Non-pigmented ciliary epithelial cell (primary cell): ENCODE data around the gene COQ2.
"Not testable (repeated sequence)": the region's sequence is repeated elsewhere in the genome, so short reads cannot be mapped to it uniquely, and the experiment has no call there.

Experiments used
- DNase-seq: peaks from one replicate; pipeline ENCODE4 v3.0.0-alpha.2; 2010; ENCODE audit warnings: low read depth

Gene COQ2

DNA sequence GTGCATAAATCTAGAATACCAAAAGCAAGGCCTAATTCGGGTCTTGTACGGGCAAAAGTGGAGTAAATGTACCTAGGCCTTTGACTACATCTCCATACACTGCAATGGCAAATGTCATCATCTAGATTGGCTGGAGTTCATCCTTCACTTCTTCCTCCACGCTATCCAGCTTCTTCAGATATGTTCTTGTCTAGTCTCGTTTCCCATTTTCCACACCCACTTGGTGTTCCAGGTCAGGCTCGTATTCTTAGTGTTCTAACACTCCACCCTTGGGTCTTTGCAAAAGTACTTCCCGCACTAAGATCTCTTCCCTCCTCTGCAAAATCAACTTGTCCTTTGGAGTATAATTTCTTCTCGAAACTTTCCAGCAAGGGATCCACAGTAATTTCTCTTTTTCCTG, 1.4 kb downstream of the COQ2 start:
- DNase-seq: no peak

DNA sequence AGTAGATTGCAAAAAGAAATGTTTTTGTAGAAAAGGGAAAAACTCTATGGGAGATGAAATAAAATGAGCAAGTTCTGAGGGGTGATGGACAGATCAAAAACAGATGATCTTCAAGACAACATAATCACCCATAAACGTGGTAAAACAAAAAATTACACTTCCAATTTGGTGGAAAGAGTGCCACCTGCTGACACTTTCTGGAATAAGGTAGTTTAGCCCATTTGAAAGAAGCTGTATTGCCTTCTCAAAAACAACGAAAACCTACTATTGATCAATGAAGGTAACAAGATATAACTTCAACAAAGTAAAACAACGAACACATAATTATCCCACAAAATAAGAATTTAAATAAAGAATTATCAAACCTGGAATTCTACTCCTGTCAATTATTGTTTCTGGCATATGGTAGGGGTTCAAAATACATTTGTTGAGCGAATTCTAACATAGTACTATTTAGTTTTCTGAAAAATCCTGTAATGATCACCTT, 2.5 kb downstream of the COQ2 start:
- no peak for DNase-seq

DNA sequence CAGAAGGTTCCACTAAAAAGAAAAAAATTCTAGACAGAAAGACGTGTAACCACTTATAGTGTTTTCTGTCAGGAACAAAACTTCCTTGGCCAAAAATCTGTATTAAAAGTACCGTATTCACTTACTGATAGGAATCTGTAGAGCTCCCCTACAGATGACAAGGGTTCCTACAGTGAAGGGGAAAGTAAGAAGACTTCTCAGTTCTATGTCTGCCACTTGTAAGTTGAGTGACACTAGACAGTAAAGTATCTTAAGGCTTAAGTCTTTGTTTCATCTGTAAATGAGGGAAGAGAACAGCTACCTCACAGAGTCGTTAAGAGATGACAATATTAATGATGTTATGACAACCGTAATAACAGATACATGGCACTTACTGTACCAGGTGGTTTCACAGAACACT, 3.3 kb downstream of the COQ2 start:
- DNase-seq: no peak

DNA sequence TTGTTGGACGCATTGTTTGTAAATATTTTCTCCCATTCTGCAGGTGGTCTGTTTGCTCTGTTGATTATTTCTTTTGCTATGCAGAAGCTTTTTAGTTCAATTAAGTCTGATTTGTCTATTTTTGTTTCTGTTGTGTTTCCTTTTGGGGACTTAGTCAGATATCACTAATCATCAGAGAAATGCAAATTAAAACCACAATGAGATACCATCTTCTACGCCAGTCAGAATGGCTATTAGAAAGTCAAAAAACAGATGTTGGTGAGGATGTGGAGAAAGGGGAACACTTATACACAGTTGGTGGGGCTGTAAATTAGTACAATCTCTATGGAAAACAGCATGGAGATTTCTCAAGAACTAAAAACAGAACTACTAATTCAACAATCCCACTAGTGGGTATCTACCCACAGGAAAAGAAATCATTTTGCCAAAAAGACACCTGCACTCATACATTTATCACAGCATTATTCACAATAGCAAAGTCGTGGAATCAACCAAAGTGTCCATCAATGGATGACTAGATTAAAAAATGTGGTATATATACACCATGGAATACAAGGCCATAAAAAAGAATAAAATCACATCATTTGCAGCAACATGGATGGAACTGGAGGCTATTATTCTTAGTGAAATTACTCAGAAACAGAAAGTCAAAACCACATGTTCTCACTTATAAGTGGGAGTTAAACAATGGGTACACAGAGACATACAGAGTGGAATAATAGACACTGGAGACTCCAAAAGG, 8.1 kb downstream of the COQ2 start:
- DNase-seq: no peak

DNA sequence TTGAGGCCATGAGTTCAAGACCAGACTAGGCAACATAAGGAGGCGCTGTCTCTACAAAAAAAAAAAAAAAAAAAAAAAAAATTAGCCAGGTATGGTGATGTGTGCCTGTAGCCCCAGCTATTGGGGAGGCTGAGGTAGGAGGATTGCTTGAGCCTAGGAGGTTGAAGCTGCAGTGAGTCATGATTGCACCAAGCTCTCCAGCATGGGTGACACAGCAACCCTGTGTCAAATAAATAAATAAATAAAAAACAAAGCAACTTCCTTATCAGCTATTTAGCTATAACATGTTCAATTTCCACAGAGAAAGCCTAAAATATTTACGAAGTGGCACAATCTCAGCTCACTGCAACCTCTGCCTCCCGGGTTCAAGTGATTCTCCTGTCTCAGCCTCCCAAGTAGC, 10.7 kb downstream of the COQ2 start:
- not testable (repeated sequence) for DNase-seq

DNA sequence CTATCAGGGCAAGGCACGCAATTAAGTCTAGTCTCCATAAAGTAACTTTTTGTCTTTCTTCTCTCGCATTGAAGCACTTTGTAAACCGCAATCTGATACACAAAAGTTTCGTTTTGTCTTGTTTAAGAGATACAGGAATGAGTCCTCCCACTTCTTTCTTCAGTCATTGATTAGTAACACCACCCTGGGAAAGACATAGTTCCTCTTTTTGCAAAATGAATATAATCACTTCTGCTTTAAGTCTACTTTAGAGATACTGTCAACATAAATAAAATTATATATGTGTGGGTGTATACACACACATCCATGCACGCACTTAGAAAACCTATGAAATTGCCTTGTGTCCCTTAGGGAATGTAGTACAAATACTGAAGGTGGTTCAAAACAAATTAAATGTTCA, 11.7 kb downstream of the COQ2 start:
- no peak for DNase-seq

DNA sequence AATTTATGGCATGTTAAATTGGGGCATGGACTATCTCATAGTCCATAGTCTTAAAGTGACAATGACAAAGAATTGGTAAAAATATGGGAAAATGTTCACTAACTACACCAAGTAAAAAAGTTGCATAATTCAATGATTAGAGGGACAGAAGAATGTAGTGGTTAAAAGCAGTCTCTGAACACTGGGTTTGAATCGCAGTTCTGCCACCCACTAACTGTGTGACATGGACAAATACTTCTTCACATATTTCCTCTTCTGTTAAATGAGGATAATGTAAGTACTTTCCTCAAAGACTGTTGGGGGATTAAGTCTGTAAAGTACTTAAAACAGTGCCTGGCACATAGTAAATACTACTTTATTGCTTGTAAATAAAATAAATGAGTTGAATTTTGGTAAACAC, 15.3 kb downstream of the COQ2 start:
- DNase-seq: no peak

DNA sequence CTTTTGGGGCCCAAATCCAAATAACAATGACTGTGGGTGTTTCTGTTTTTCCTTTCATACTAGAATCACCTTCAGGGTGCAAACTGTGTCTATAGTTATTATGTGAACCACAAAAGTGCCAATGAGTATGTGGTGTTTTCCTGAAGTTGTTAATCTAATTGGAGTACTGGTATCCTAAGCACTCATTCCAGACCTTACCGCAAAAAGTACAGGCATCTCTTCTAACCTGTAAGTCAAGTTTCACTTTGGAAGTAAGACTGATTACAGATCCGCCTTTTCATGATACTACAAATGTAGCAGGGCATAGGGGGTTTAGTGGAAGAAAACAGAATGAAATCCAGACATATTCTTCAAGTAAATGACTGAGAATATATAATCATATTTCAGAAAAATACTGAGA, 16.1 kb downstream of the COQ2 start:
- no peak for DNase-seq

DNA sequence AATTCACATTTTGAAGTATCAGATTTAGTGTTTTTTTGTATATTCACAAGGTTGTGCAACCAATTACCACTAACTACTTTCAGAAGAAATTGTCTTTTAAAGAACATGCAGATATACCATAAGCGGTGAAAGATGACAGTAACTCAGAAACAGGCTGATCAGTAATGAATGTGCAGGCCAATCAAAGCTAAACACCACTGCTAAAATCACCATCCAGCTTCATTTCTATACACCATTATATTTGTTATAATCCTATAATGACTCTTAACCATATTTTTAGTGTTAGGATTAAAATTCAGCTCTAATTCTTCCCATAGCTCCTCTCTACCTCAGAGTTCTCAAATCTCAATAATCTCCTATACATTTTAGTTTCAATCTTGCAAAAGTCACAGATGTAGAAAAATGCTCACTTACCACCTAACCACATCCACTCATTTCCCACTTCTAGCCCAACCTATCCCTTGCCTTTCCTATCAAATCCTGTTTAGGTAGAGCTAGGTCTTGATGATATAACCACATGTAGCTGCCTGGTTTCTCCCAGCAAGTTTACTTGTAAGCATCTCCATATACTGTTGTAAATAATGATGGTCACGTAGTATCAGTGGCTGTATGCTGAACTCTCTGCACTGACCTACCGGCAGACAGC, 16.6 kb downstream of the COQ2 start:
- DNase-seq: no peak

DNA sequence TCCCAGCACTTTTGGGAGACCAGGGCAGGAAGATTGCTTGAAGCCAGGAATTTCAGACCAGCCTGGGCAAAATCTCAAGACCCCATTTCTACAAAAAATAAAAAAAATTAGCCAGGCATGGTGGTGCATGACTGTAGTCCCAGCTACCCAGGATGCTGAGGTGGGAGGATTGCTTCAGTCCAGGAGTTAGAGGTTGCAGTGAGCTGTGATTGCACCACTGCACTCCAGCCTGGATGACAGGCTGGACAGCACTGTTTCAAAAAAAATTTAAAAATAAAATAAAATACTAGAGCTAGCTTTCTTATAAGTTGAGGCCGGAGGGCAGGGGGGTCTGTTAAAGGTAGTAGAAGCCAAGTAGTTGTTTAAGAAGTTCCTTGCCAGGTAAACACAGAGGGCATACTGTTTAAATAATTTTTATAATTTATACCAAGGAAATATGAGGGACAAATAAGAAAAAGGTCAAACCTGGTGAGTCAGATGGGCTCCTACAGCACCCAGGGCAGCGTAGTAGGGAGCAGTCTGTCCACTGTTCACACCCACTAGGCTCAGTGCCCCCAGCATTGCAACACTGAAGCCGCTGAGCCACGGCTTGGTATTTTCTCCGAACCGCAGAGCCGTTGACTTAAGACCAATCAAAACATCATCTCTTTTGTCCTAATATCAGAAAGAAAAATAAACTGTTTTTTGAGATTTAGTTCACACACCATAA, 17.3 kb downstream of the COQ2 start:
- DNase-seq: peak; percentile 43

DNA sequence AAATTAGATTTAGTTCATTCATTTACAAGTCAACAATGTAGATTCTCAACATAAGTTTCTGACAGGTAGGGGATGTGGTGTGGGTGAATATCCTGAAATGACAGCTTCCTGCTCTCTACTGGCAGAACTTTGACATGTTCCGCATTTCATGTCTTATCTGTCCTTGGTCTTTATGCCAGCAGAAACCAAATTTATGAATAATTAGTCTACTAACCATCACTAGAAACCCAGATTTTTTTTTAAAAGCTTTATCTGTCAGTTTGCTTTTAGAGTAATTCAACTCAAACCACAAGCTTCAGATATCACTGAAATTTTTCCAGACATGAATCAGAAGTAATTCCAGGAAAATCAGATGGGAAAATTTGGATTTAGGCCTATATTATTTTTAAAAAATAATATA, 17.9 kb downstream of the COQ2 start:
- DNase-seq: no peak

DNA sequence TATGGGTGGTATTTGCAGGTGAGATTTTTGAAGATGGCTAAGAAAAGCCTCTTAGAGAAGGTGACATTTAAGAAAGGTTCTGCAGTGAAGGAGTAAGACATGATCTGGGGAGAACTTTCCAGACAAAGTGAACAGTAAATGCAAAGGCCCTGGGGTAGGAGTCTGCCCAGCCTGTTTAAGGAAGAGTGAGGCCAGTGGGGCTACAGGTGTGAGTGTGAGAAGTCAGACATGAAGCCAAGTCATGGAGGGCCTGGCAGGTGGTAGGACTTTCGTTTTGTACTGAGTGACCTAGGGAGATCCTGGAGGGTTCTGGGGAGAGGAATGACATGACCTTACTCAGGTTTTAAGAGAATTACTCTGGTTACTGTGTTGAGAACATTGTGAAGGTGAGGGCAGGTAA, 21.5 kb downstream of the COQ2 start:
- no peak for DNase-seq

DNA sequence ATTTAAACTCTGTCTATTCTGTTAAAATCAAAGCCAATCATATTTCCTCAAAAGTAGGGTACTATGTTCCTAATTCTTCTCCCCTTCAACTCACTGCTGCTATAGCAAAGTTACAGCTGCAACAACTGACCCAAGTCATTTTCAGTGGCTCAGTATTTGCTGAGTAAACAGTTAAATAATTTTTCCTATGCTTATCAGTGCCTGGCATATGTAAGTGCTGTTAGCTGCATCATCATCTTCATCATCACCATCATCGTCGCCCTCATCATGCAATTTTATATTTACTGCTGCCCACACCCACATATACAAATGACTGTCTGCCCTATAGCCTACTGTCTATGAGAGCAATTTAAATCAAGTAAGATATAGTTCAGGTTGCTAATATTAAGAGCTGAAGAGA, 21.9 kb downstream of the COQ2 start:
- no peak for DNase-seq

DNA sequence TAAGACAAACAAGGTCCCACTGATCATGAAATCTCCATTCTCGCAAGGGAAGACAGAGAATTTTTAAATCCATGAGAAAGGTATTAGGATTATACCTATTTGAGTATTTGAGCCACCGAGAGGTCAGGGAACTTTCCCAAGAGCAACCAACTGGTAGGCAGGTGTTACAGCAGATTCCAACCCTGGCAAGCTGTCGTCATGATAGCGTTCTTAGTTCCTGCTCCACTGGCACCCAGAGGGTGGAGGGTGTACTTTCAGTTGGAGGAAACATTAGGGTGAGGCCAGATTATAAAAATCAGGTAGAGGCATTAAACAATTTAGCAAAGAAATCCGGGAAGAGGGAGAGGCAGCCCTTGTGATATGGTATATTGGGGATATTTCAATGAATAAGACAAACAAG, 23.3 kb downstream of the COQ2 start:
- no peak for DNase-seq

DNA sequence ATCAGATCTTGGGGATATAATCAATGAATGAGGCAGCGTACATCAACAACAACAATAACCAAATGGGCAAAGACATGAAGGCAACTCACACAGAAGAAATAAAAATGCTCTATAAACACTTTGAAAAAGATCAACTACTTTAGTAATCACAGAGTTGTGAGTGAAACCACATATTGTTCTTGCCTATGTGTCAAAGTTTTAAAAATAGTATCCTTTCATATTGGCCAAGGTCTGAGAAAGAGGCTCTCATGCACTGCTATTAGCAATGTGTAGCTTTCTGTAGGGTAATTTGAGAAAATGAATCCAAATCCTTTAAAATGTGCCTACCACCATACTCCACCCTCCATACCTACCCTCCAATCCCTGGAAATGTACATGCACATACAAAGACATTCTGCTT, 25.0 kb downstream of the COQ2 start:
- DNase-seq: no peak

DNA sequence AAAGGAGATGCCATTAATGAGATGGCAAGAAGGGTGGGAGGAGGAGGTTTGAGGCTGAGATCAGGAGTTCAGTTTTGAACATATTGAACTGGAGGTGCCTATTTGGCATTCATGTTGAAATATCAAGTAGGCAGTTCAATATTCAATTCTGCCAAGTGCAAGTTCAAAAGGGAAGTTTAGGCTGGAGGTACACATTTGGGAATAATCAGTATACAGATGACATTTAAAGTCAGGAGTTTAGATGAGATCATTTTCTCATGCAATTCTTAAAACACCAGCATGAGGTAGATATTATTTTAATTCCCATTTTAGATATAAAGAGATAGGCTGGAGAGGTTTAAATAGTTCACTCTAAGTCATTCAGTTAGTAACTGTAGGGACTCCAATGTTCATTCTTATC, 26.1 kb downstream of the COQ2 start:
- no peak for DNase-seq

DNA sequence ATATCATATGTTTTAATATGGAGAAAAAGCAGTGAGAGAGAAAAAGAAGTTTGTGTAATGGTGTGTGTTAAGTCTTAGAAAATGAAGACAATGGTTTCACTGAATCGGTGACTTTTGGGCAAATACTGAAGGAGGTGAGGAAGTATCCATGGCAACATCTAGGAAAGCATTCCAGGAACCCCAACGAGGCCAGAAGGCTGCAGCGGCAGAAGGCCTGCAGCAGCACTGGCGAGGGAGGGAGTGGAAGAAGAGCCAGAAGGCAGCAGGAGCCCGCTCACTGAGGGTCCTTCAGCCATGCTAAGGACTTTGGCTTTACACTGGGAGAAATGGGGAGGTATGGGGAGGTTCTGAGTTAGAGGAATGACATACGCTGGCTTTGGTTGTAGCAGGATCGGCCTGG, 26.8 kb downstream of the COQ2 start:
- DNase-seq: no peak

DNA sequence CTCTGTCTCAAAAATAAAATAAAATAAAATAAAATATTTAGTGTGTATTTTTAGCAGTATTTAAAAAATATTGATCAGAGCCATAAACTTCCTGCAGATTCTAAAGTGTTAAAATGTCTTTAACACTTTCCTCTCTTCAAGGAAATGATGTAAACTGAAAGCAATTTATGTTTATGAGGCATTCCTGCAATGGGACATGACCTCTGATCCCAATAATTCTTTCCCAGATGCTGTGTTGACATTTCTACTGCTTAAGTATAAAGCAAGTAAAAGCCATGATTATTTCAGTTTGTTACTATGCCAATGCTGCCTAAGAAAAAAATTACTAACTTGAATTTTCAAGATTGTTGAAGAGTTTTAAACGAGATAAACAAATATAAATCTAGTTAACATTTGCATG, 29.0 kb downstream of the COQ2 start:
- no peak for DNase-seq

DNA sequence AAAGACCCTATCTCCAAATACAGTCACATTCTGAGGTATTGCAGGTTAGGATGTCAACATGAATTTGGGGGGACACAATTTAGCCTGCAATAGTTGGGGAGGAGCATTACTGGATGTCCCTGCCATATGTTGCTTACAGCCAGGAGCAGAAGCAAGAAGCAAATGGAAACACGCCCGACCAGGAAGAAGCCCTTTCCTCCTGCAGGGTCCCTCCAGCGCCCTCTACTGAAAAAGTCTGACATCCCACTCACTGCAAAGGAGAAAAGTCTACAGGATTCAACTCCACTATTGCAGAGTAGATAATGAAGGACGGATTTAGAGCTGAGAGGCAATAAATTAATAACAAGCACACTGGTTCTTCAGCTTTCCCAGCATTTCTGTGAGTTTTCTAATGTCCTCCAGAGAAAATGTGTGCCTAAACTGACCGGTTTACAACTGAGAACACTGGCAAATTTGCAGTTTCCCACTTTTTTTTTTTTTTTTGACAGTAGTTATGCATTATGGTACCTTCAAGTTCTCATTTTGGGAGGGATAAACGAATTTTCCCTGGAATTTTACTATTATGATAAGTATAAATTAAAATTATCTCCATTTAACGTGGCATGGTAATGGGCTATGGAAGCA, 31.7 kb downstream of the COQ2 start:
- no peak for DNase-seq

DNA sequence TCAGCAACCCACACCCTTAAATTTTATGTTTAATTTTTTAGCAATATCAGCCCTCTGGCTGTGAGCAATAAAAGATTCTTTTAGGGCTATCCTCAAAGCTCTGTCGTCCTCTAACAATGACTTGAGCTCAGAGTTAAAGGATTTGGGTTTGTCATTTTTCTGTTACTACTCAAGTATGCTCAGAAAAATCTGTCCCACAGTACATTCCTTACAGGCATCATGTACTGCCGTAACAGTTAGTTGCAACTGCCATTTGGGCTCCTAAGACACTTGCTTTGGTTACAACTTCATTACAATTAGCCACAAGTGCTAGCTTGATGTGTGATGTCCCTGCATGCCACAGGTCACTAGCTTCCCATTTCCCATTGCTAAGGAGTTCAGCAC, 33.2 kb downstream of the COQ2 start:
- no peak for DNase-seq

DNA sequence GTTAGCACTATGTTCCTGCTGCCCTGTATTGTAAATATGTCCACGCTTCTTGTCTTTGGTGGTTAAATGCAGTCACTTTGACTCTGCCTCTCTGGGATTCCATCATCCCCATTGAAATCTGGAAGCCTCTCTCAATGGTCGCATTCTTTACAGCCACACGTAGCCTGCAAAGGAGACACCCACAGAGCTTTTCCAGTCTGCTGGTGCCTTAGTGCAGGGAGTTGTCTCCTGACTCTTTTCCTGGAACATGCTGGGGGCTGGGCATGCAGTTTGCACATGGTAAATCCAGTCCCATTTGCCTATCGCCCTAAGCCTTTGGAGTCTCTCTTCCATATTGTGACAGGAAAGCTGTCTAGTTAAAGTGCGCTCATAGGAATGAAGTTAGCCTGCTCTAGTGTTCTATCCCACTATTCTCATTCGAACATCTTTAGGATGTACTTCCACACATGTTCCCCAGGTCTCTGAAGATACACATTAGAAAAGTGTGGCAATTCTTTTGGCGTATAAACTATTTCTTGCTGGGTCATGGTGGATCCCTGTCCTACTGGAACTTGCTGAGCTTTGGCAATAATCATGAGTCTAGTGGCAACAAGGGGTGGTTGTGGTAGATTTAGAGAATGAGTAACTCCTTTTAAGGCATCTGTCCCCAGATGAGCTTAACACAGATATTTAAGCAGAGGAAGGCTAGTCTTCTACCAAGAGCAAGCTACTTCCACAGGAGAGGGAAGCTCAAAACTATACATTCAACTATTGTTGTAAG, 33.7 kb downstream of the COQ2 start:
- DNase-seq: no peak

DNA sequence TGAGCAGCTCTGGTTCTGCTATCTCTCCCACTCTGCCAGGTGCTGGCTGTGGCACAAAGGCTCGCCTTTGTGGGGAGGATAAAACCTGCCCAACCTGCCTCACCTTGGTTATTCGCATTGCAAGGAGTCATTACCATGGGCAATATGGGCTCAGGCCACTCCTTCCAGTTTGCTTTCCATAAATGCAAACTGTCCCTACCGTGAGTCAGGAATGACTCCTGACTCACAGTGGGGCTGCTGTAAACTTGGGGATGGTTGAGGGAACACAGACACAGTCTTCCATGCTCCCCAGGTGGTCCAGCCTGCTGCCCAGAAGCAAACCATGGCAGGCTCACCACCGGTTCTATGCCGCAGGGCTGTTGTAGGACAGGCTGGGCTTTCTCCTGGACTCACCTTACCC, 36.1 kb downstream of the COQ2 start:
- DNase-seq: no peak
